Activated CD4-positive, alpha-beta T cell treated with anti-CD3 and anti-CD28 coated beads, Interleukin-2, amount 10 ng/mL, durations not matched to agents 24 days and 14 days (primary cell): ENCODE results near the gene HOXB3. TPM values are rescaled to one million over a fixed set of nuclear protein-coding genes. Genes with fewer than 3 reads are reported as not detected.

ENCODE experiments used
- DNase-seq: peaks from one replicate; pipeline ENCODE4 v3.0.0; 2022
- H3K27ac Mint-ChIP-seq: one replicate; pipeline ENCODE4 v1.8.0; 2022; ENCODE audit warnings: mild to moderate bottlenecking, mixed read lengths
- H3K27me3 Mint-ChIP-seq: one replicate; pipeline ENCODE4 v1.8.0; 2022; ENCODE audit warnings: mixed read lengths
- H3K36me3 Mint-ChIP-seq: one replicate; pipeline ENCODE4 v1.8.0; 2022; ENCODE audit warnings: low read depth, mild to moderate bottlenecking, mixed read lengths
- H3K4me1 Mint-ChIP-seq: one replicate; pipeline ENCODE4 v1.8.0; 2021; ENCODE audit warnings: mixed read lengths
- H3K4me3 Mint-ChIP-seq: one replicate; pipeline ENCODE4 v1.8.0; 2022; ENCODE audit warnings: mild to moderate bottlenecking, moderate library complexity, mixed read lengths
- H3K9me3 Mint-ChIP-seq: one replicate; pipeline ENCODE4 v1.8.0; 2021; ENCODE audit warnings: mixed read lengths
- intact Hi-C: fragments of 100-400 bp; cut with micrococcal nuclease; formaldehyde crosslinking; loops from one replicate; pipeline ENCODE4 v1.15.1; 2023
- total RNA-seq: library from RNA; stranded (reverse); gene quantifications from 2 replicates; pipeline ENCODE4 v1.2.3, GENCODE V29; 2022

Gene HOXB3
- total RNA-seq, 1 donor from 2014 or later = 3.7 TPM

DNA sequence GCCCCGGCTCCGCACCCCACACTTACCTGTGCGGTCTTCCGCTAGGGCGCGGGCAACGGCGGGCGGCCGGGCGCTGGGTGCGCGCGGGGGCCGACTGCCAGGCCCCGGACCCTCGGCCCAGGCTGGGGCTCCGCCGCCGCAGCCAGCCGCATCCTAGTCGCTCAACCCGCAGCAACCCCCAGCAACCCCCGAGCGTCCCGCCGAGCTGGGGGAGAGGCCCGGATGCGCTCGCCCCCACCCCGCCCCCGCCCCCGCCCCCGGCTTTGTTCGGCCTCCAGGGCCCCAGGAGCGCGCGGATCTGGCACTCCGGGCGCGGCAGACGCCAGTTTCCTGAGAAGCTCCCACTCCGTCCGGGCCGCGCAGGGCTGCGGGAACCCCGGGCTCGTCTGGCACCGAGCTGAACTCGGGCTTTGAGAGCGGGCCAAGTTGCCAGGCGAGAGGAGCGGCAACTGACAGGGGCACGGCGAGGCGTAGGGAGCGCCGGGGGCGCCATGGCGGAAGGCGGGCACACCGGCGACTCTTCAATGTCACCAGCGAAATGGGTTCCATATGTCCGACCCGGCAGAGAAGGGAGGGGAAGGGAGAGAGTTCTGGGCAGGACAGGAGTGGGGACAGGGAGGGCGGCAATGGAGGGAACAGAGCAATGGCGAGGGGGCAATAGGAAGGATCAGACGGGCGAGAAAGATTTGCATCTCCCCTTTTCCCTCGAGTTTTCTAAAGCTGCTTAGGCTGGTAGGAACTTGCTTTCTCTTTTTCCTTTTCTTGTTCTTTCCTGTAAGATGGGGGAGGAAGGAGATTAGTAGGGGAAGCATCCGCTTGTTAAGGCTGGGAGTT lies 25.6 kb downstream of the HOXB3 start:
- H3K4me1 Mint-ChIP-seq = peaks cover 20% of the 10 kb centered on the region
- intact Hi-C loops = no loop called here
- DNase-seq = no peak
- H3K9me3 Mint-ChIP-seq = no peaks in the 10 kb centered on the region
- peaks cover 13% of the 10 kb centered on the region for H3K36me3 Mint-ChIP-seq
- H3K4me3 Mint-ChIP-seq = no peak overlapping the region
- H3K27me3 Mint-ChIP-seq = peaks cover 26% of the 10 kb centered on the region
- no peak overlapping the region for H3K27ac Mint-ChIP-seq

DNA sequence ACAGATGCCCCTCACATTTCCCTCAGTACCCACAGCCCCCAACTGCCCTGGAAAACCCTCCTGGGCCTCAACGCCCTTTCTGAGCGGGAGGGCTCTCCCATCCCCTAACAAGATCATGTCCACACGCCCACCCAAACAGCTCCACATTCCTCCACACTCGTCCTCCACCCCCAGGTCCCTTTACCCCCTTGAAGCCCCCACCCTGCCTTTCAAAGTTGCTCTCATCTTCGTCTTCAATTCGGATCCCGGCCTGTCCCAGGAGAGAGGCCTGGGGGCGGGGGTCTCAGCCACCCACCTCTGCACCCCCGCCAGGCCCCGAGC lies 26.2 kb downstream of the HOXB3 start:
- peaks cover 20% of the 10 kb centered on the region for H3K4me1 Mint-ChIP-seq
- no peak overlapping the region for H3K4me3 Mint-ChIP-seq
- intact Hi-C loops = no loop called here
- DNase-seq = no peak
- H3K9me3 Mint-ChIP-seq = no peaks in the 10 kb centered on the region
- H3K27ac Mint-ChIP-seq = no peak overlapping the region
- H3K27me3 Mint-ChIP-seq = peaks cover 23% of the 10 kb centered on the region
- peaks cover 11% of the 10 kb centered on the region for H3K36me3 Mint-ChIP-seq

DNA sequence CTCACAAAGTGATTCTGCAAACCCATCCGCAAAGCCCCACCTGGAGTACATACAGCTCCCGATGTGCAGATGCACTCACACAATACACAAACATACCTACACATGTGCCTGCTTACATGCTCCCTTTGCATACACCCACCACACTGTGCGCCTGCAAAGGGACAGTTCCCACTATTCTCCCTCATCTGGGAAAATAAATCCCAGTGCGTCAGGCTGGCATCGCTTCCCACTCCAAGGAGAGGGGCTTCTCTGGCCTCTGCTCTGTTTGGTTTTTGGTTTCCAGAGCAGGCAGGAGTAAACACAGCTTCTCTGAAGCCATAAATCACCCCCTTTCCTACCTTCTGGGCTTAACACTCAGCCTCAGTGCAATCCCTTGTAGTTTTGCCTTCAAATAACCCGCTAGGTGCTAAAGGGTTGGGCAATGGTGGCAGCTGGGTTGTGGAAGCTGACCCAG lies 26.6 kb downstream of the HOXB3 start:
- intact Hi-C loops = no loop called here
- H3K9me3 Mint-ChIP-seq = no peaks in the 10 kb centered on the region
- DNase-seq = no peak
- H3K27ac Mint-ChIP-seq = no peak overlapping the region
- H3K4me3 Mint-ChIP-seq = no peak overlapping the region
- H3K4me1 Mint-ChIP-seq = peaks cover 16% of the 10 kb centered on the region
- peaks cover 10% of the 10 kb centered on the region for H3K36me3 Mint-ChIP-seq
- peaks cover 23% of the 10 kb centered on the region for H3K27me3 Mint-ChIP-seq

DNA sequence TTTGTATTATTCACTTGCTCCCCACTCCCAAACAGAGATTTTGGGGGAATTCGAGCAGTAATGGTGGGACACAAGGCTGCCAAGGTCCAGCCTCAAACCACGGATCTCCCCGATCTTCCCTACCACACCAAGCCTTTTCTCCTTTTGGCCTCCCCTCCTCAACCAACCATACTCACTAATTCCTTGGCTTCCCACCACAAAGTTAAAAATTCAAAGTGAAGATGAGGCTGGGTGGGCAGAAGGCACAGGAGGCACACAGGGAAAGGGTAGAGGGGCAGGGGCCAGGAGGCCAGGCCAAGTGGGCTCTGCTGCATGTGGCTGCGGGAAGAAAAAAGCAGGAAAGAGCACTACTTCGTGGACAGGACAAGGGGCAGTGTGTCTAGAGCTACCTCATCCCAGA lies 27.1 kb downstream of the HOXB3 start:
- intact Hi-C loops = no loop called here
- no peaks in the 10 kb centered on the region for H3K9me3 Mint-ChIP-seq
- peaks cover 23% of the 10 kb centered on the region for H3K27me3 Mint-ChIP-seq
- peaks cover 14% of the 10 kb centered on the region for H3K4me1 Mint-ChIP-seq
- no peak overlapping the region for H3K27ac Mint-ChIP-seq
- no peak overlapping the region for H3K4me3 Mint-ChIP-seq
- no peak for DNase-seq
- peaks cover 7% of the 10 kb centered on the region for H3K36me3 Mint-ChIP-seq

DNA sequence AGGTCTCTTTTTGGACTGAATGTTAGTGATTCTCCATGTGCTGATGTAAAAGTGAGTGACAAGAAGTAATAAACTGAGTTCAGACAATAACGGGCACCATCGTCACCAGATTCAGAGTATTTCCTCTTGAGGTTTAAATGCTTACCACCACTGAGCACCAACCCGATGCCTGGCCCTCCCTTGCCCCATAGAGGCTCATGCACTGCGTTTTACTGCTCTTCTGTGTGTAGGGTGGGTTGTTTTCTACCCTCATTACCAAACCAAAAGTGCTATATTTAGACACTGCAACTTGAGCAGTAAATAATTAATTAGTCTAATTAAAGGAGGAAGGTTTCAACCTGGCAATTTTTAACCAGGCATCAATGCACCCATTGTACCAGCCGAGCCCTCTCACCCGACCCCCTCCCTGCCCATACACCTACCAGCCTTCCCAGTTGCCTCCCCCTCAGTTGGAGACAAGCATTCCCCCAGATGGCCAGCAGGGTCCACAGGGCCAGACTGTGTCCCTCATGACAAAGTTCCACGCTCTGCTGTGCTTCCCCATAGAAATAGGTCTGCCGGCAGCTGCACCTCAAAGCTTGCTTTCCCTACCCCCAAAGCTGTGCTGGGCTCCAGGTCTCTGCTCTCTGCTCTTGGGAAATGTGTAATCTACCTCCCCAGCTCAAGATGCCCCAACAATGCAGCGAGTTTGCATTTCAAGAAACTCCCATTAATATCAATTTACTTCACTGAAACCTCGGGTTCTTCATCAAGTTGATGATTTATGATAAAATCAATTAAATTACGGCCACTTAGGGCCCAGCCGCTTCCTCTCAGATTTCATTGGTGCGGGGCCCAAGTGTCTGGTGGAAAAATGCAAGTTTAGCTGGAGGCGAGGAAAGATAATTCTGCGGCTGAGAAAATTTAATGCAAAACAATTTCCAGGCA lies 27.9 kb downstream of the HOXB3 start:
- Mint-ChIP-seq H3K4me1 (peaks cover 14% of the 10 kb centered on the region), H3K27me3 (peaks cover 26% of the 10 kb centered on the region), H3K9me3 (no peaks in the 10 kb centered on the region), H3K36me3 (peaks cover 7% of the 10 kb centered on the region), H3K4me3 (no peak overlapping the region), H3K27ac (no peak overlapping the region)
- DNase-seq = no peak
- intact Hi-C loops = no loop called here

DNA sequence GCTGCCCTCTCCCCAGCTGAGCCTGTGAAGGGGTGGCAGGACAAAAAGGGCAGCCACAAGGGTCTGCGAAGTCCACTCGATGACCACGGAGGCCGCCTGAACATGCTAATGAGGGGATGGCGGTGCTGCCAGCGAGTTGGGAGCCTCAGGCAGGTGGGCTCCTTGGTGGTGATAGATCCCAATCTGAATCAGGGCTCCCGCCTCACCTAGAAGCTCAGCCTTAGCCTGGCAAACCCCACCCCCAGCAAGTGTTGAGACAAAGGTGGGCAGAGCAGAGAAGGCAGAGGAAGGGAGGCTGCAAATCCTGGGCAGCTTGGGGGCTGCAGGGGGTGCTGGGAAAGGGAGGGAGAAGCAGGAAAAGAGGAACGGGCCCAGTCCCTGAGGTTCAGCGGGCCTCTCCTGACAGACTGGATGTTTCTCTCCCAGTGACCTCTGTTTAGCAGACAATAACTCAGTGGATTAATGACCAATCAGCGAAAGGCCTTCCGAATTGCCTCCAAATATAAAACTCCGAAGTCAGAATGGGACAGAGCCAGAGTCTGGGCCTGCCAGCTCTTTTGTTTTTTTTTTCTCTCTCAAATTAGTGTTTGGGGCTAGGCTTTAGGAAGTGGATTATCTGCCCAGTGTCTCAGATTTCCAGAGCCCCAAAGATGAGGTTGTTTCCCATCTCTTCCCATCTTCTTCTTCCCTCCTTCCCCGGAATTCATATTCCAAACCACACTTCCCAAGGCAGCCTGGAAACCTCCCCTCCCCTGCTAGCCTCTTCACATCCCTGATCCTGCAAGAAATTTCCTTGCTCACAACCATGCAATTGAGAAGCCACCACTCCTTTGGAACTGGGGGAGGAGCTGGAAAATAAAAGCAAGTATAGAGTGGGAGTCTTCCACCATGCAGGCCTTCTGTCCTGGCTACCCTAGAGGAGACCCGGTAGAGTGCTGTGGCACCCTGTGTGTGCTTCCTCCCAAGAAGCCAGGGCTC lies 29.9 kb downstream of the HOXB3 start:
- Mint-ChIP-seq H3K4me1 (peaks cover 20% of the 10 kb centered on the region), H3K9me3 (no peaks in the 10 kb centered on the region), H3K27ac (no peak overlapping the region), H3K4me3 (no peak overlapping the region), H3K36me3 (peaks cover 10% of the 10 kb centered on the region), H3K27me3 (peaks cover 40% of the 10 kb centered on the region)
- DNase-seq = no peak
- intact Hi-C loops = no loop called here

DNA sequence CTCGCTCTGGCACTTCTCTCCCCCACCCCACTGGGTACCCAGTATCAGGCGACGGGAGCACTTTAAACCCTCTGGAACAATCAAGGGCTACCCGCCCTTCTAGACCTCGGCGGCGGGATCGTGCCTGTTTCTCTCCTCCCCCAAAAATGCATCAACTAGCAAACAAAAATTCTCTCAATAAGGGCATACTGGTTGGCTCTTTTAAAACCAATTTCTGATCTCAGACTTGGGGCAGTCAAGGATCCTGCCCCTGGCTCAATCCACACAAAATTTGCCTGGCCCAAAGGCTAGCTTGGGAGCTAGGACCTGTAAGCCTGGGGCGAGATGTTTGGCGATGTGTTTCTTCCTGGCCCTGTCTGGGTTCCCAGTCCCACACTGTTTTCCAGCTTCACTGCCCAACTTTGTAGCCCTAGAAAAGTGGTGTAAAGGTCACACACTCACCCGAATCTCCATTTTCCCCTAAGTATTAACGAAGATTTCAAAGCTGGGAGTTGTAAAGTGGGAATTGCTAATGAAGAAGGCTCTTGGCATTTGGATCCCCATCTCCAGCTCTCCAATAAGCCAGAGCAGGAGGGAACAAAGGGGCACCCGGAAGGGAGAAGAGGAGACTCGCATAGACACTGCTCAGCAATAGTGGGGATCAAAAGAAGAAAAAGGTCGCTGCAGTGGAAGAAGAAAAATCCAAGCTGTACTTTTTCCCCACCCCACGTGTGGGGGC lies 30.8 kb downstream of the HOXB3 start:
- intact Hi-C loops = no loop called here
- Mint-ChIP-seq H3K27me3 (peaks cover 42% of the 10 kb centered on the region), H3K4me1 (peaks cover 21% of the 10 kb centered on the region), H3K9me3 (no peaks in the 10 kb centered on the region), H3K36me3 (peaks cover 15% of the 10 kb centered on the region), H3K4me3 (no peak overlapping the region), H3K27ac (no peak overlapping the region)
- no peak for DNase-seq

DNA sequence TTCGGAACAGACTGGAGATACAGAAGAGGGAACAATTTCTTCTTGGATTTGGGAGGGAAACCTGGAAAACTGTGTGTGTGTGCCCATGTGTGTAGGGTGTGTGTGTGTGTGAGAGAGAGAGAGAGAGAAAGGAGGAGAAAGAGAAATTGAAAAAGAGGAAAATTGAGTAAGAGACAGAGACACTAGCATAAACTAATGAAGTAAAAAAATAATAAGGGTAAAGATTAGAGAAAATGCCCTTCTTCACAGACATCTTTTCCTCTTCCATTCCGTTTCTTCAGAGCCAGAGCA lies 31.3 kb downstream of the HOXB3 start:
- H3K27ac Mint-ChIP-seq = no peak overlapping the region
- intact Hi-C loops = no loop called here
- peaks cover 42% of the 10 kb centered on the region for H3K27me3 Mint-ChIP-seq
- H3K4me1 Mint-ChIP-seq = peaks cover 20% of the 10 kb centered on the region
- no peaks in the 10 kb centered on the region for H3K9me3 Mint-ChIP-seq
- H3K36me3 Mint-ChIP-seq = peaks cover 16% of the 10 kb centered on the region
- no peak overlapping the region for H3K4me3 Mint-ChIP-seq
- DNase-seq = no peak

DNA sequence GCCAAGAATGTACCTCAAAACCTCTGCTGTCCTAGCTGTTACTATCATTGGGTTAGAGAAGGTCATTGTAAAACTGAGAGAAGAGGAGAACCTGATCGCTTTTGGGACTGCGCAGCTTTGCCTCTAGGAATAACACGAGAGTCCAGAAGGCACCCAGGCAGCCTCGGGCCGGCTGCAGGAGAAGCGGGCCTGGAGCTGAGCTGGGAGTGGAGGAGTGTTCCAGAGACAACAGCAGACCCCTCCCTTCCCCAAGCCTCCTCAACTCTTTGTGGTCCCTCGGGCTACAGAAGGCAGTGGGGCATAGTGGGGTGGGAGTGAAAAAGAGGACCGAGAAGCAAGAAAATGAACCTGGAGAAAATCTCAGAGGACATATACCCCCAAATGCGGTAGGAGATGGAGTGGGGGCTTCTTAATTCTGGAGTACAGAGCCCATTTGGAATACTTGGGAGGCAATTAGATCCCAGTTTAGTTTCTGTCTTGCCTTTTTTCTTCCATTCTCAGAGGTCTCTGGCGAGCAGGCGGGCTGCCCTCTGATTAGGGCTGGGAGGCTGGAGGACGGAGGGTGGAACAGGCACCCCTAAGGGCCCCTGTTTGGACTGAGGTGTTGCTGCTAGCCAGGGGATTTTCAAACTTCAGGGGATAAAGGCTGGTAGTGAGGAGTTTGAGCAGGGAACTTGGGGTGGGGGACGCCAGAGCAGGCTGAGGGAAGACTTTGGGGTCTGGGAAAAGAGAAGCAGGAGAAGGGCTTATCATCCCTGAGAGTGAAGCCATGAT lies 31.8 kb downstream of the HOXB3 start:
- Mint-ChIP-seq H3K27ac (no peak overlapping the region), H3K4me1 (peaks cover 19% of the 10 kb centered on the region), H3K36me3 (peaks cover 17% of the 10 kb centered on the region), H3K27me3 (peaks cover 42% of the 10 kb centered on the region), H3K4me3 (no peak overlapping the region), H3K9me3 (no peaks in the 10 kb centered on the region)
- DNase-seq = no peak
- intact Hi-C loops = no loop called here

DNA sequence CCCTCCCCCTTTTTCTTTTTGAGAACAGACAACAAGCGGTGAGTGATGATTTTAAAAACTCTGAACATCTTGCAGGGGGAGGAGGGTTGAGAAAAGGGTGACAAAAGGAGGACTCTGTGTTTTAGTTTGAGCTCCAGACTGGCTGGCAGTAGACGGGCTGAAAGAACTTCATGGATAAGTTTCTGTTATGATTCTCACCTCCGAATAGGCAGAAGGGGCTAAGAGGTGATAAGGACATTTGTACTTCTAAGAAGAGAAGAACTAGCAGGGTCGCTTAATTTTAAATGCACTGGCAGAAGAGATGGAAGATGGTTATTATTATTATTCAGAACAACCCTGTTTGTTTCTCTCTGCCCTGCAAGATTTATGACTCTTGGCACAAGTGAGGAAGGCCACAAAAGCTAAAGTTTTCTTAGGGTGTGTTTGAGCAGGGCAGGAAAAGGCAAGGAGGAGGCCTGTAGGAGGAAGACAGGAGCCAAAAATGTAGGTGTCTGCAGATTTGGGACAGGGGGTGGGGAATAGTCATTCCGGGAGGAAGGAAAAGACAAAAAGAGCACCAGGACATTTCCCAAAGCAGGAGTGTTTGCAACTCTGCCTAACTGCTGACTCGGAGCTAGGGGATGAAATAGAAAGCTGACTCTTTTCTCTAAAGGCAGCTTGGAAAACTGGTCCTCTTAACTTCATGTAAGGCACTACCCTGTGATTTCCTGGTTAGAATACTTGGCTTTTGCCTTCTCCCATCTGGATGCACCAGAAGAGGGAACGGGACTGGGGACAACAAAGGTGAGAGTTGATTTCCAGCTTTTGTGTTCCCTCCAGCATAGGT lies 33.3 kb downstream of the HOXB3 start:
- Mint-ChIP-seq H3K27me3 (peaks cover 36% of the 10 kb centered on the region), H3K9me3 (no peaks in the 10 kb centered on the region), H3K27ac (no peak overlapping the region), H3K4me1 (peaks cover 15% of the 10 kb centered on the region), H3K4me3 (no peak overlapping the region), H3K36me3 (peaks cover 16% of the 10 kb centered on the region)
- no peak for DNase-seq
- intact Hi-C loops = no loop called here

DNA sequence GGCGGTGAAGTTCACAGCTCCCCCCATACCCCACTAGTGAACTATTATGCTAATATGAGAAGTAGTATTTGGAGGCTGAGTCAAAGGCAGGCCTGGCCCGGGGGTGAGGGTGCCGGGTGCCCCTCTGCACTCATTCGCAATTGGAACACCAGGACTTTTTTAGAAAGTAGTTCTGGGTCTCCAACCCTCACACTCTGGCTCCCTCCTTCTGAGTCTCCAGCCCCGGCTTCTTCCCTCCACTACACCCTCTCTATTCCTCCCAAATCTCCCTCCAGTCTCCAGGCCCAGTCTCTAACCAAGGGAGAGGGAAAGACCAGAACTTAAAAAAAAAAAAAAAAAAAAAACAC lies 33.8 kb downstream of the HOXB3 start:
- H3K4me1 Mint-ChIP-seq = peaks cover 10% of the 10 kb centered on the region
- DNase-seq = no peak
- H3K4me3 Mint-ChIP-seq = no peak overlapping the region
- H3K36me3 Mint-ChIP-seq = peaks cover 16% of the 10 kb centered on the region
- no peak overlapping the region for H3K27ac Mint-ChIP-seq
- intact Hi-C loops = no loop called here
- peaks cover 36% of the 10 kb centered on the region for H3K27me3 Mint-ChIP-seq
- no peaks in the 10 kb centered on the region for H3K9me3 Mint-ChIP-seq
